Bone marrow (tissue), 2 donors: ENCODE measurements around the gene TRMT1.

Source experiments
- DNase-seq, 2 donors: peaks; one replicate each; lab custom pipeline; 2025; lab: John Stamatoyannopoulos, UW

TRMT1 gene

DNA sequence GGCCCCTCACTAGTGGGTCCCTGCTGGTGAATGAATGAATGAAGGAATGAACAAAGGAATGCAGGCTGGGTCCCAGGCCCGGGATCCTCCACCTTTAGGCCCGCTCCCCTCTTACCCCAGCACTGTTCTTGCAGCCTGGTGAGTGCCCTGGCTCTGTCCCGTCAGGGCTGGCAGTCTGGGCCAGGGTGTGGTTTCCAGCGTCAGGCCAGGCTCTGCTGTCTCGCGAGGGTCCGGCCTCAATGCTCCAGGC lies 14.2 kb downstream of the TRMT1 start:
- no peak for DNase-seq

GRCh38 chr19:13101590-13102415 lies 14.7 kb downstream of the TRMT1 start:
- no peak for DNase-seq

DNA sequence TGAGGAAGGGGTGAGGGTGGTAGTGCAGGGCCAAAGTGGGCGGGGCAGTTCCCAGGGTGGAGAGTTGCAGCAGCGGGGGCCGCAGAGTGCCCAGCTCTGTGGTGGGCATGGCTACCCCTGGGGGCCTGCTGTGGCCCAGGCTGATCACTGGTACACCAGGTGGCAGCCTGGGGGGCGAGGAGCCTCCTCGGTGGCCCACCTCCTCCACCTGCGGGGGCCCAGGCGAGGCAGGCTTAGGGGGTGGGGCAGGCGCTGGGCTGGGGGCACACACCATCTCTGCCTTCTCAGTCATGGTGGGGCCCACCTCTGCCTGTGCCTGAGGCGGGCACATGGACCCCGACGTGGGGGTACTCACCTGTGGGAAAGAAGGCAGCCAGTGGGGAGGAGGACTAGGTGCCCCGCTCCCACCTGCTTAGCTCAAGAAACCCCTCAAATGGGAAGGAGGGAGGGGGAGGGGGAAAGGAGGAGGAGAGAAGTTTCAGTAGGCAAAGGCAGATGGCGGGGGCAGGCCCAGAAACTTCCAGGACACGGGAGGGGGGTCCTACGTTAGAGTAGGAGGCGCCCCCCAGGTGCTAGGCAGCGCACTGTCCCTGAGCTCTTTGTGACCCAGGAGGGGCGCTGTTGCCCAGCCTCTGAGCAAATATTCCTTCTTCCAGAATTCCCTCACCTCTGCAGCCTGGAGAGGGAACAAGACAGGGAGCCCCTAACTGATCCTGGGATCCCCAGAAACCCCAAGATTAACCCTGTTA lies 15.5 kb downstream of the TRMT1 start:
- DNase-seq: no peak

DNA sequence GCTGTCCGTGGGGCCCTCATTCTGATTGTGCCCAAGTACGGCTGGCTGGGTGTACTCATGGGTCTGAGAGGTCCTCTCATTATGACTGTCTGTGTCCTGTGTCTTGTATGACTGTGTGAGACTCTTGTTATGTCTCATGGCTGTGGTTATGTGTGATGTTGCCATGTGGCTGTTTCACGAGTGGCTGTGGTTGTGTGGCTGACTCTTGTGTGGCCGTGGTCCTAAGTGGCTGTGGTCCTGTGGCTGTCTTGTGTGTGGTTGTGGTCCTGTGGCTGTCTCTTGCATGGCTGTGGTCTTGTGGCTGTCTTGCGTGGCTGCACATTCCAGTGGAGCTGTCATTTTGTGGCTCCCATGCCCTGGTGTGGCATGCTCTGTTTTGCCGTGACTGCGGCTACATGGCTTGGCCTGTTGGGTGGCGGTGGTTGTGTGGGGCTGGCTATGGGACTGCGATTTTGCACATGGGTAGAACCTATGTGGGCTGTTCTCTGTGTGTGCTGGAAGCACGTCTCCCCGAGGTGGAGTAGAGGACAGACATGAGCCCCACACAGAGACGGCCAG lies 16.4 kb downstream of the TRMT1 start:
- DNase-seq: peak; percentile 21 to 69

GRCh38 chr19:13099073-13099999 lies 17.2 kb downstream of the TRMT1 start:
- DNase-seq: peak; percentile 66 to 84

- peak; percentile 42 to 76 for DNase-seq
These were observed 18.1 kb downstream of the TRMT1 start for GRCh38 chr19:13098277-13099072.

- DNase-seq: peak in 1 of 2 donors; percentile 56
These were observed 18.9 kb downstream of the TRMT1 start for GRCh38 chr19:13097463-13098258.

GRCh38 chr19:13097033-13097462 lies 19.5 kb downstream of the TRMT1 start:
- no peak for DNase-seq

DNA sequence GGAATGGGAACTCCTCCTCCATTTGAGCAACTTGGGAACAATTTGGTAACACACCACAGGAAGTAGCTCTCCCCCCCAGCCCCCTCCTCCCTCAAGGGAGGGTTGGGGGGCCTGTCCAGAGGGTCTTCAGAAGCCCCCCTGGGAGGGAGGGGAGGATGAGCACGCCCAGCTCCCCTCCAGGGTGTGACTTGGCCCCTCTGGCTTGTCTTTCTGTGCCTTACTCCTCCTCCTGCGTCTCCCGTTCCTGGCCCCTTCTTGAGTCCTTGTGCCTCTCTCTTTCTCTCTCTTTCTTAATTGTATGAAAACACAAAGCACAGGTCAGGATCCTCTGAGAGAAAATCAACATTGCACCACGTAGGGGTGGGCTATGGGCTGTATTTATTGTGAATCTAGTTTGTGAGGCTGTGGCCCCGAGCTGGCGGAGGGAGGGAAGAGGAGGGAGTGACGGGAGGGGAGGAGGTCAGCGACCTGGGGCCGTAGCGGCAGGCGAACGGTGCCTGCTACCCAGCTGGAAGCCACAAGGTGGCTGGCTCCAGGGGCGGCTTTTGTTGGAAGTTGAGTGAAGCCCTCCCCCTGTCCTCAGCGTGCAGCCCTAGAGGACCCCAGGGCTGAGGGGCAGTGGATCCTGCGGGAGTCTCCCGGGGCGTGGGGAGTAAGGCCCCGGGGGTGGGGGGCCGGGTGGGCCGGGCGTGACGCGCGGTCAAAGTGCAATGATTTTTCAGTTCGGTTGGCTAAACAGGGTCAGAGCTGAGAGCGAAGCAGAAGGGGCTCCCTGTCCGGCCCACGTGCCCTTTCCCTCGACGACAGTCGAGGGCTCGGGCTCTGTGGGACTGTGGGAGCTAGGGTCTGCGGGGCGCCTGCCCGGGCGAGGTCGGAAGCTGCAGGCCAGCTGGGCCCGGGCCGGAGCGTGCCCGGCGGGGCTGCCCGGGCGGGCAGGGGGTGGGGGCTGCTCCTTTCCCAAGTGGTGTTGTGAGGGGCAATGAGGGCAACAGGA lies 20.3 kb downstream of the TRMT1 start:
- DNase-seq: peak; percentile 26 to 58

DNA sequence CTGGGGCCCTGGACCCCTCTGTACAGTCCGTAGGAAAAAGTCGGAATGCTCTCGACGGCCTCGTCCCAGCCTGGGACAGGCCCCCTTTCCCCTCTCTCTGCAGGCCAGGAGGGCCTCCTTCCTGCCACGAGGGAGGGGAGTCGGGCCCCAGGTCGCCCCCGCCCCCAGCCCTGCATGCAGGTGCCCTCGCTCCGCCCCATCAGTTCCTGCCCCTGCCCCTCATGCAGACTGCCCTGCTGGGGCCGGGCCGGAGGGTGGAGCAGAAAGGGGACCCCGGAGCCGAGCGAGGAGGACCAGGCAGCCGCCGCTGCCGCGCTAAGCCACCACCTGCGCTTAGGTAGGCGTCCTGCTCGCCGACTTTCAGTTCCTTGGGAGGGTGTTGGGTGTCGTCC lies 21.2 kb downstream of the TRMT1 start:
- peak in 1 of 2 donors; percentile 37 for DNase-seq

DNA sequence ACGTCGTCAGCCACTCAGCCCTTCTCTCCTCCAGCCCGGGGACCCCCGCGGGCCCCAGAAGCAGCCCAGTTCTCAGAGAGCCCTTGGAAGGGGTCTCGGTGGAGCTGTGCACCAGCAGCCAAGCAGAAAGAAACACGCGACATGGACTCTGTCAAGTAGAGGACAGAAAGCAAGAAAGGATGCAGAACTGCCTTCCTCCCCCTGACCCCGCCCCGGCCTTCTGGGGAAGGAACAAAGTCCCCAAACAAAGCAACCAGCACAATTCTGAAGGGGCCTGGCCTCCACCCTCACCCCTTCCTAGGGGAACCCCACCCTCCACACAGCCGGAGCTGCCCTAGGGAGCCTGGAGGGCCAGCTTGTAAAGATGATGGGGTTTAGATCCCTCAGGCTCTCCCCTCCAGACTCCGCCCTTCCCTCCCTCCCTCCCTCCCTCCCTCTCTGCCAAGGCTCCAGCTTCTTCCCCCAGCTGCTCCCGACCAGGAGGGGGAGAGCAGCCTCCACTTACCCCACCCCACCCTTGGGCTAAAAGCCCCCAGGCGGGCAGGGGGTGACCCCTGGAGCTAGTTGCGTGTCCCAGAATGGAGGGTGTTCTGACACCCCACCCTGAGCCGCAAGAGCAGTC lies 21.7 kb downstream of the TRMT1 start:
- no peak for DNase-seq

DNA sequence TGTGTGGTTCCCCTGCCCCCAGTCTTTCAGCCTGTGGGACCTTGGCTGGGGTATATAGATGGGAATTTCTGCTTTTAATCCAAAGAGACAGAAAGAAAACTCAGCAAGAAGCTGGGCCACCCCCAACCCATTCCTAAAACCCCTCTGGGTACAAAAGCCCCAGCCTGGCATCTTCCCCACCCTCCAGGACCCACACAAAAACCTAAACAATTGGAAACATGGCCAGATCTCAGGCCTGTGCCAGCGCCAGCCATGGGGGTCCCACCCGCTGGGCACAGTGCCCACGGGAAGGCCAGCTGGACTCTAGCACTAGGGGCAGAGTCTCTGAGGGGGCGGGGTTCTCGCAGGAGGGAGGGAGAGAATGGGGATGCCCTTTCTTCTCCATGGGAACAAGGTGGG lies 22.4 kb downstream of the TRMT1 start:
- DNase-seq: no peak

DNA sequence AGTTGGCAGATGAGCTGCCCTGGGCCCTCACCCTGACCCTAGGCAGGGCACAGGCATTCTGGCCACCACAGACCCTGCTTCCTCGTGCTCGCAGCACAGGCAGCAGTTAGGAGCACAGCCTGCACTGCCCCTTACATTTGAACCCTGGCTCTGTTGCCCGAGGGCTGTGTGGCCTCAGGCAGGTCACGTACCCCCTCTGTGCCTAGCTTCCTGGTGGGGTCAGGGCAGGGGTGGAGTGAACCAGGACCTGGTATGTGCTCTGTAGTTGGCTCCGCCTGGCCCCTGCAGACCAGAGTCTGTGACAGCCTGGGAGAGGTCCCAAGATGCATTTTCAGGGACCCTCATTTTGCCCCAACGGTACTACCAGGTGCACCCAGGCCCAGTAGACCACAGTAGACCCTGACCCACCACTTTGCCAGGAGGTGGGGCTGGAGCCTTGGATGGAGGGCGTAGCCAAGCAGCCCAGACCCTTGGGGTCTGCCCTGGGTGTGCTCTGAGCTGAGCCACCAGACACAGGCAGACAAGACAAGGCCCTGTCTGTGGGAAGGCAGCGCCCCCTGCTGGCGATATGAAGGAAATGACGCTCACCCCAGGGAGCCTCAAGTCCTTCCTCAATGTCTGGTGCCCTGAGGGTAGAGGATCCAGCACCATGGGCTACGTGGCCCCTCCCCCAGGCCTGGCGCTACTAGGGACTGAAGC lies 23.0 kb downstream of the TRMT1 start:
- DNase-seq: peak; percentile 41 to 80

- DNase-seq: no peak
These were observed 23.8 kb downstream of the TRMT1 start for GRCh38 chr19:13092606-13093235.

GRCh38 chr19:13092158-13092543 lies 24.4 kb downstream of the TRMT1 start:
- DNase-seq: no peak

GRCh38 chr19:13091400-13092157 lies 25.0 kb downstream of the TRMT1 start:
- DNase-seq: peak in 1 of 2 donors; percentile 25
